Activated T-cell treated with anti-CD3 and anti-CD28 coated beads, Interleukin-2, amount 50 U/mL, for 24 hours (primary cell): ENCODE results near the gene CAP2.
"Not testable (repeated sequence)": the region's sequence is repeated elsewhere in the genome, so short reads cannot be mapped to it uniquely, and the experiment has no call there.

Experiments
- DNase-seq: peaks from one replicate; pipeline ENCODE4 v3.0.0-alpha.2; 2020
- H3K27ac Mint-ChIP-seq: 2 replicates; pipeline ENCODE4 v1.8.0; 2020; ENCODE audit warnings: mild to moderate bottlenecking, mixed read lengths
- H3K27me3 Mint-ChIP-seq: 2 replicates; pipeline ENCODE4 v1.8.0; 2020; ENCODE audit warnings: mixed read lengths
- H3K36me3 Mint-ChIP-seq: 2 replicates; pipeline ENCODE4 v1.8.0; 2020; ENCODE audit warnings: low read depth, mixed read lengths
- H3K4me1 Mint-ChIP-seq: 2 replicates; pipeline ENCODE4 v1.8.0; 2020; ENCODE audit warnings: low read depth, mixed read lengths
- H3K4me3 Mint-ChIP-seq: 2 replicates; pipeline ENCODE4 v1.8.0; 2020; ENCODE audit warnings: mild to moderate bottlenecking, moderate library complexity, mixed read lengths
- H3K9me3 Mint-ChIP-seq: 2 replicates; pipeline ENCODE4 v1.8.0; 2020; ENCODE audit warnings: mixed read lengths

CAP2 gene

GRCh38 chr6:17415321-17415720 lies 21.9 kb downstream of the CAP2 start:
- Mint-ChIP-seq H3K27me3 (peaks cover 18% of the 10 kb centered on the region), H3K27ac (no peak overlapping the region), H3K36me3 (no peaks in the 10 kb centered on the region), H3K4me1 (no peaks in the 10 kb centered on the region), H3K4me3 (no peak overlapping the region), H3K9me3 (no peaks in the 10 kb centered on the region)
- DNase-seq = no peak

GRCh38 chr6:17416806-17417205 lies 23.4 kb downstream of the CAP2 start:
- H3K27ac Mint-ChIP-seq = no peak overlapping the region
- DNase-seq = no peak
- H3K27me3 Mint-ChIP-seq = peaks cover 18% of the 10 kb centered on the region
- no peaks in the 10 kb centered on the region for H3K4me1 Mint-ChIP-seq
- no peaks in the 10 kb centered on the region for H3K36me3 Mint-ChIP-seq
- H3K4me3 Mint-ChIP-seq = no peak overlapping the region
- H3K9me3 Mint-ChIP-seq = no peaks in the 10 kb centered on the region

GRCh38 chr6:17417817-17418216 lies 24.4 kb downstream of the CAP2 start:
- Mint-ChIP-seq H3K27ac (no peak overlapping the region), H3K27me3 (peaks cover 16% of the 10 kb centered on the region), H3K9me3 (no peaks in the 10 kb centered on the region), H3K4me1 (no peaks in the 10 kb centered on the region), H3K4me3 (no peak overlapping the region), H3K36me3 (no peaks in the 10 kb centered on the region)
- no peak for DNase-seq

GRCh38 chr6:17418281-17419188 lies 25.1 kb downstream of the CAP2 start:
- no peak for DNase-seq
- H3K27me3 Mint-ChIP-seq = peaks cover 14% of the 10 kb centered on the region
- H3K36me3 Mint-ChIP-seq = no peaks in the 10 kb centered on the region

GRCh38 chr6:17419189-17419575 lies 25.8 kb downstream of the CAP2 start:
- Mint-ChIP-seq H3K27ac (no peak overlapping the region), H3K4me1 (no peaks in the 10 kb centered on the region), H3K9me3 (no peaks in the 10 kb centered on the region)

More at GRCh38 chr6:17418281-17419188, 25.1 kb downstream of the CAP2 start:
- Mint-ChIP-seq H3K4me3 (no peak overlapping the region), H3K4me1 (no peaks in the 10 kb centered on the region), H3K9me3 (no peaks in the 10 kb centered on the region), H3K27ac (no peak overlapping the region)

GRCh38 chr6:17420368-17420767 lies 27.0 kb downstream of the CAP2 start:
- no peaks in the 10 kb centered on the region for H3K9me3 Mint-ChIP-seq
- no peaks in the 10 kb centered on the region for H3K36me3 Mint-ChIP-seq
- H3K4me3 Mint-ChIP-seq = no peak overlapping the region
- DNase-seq = no peak
- no peak overlapping the region for H3K27ac Mint-ChIP-seq
- no peaks in the 10 kb centered on the region for H3K4me1 Mint-ChIP-seq
- peaks cover 12% of the 10 kb centered on the region for H3K27me3 Mint-ChIP-seq

More at GRCh38 chr6:17419189-17419575, 25.8 kb downstream of the CAP2 start:
- DNase-seq = no peak
- peaks cover 14% of the 10 kb centered on the region for H3K27me3 Mint-ChIP-seq
- no peak overlapping the region for H3K4me3 Mint-ChIP-seq
- no peaks in the 10 kb centered on the region for H3K36me3 Mint-ChIP-seq

GRCh38 chr6:17421406-17421805 lies 28.0 kb downstream of the CAP2 start:
- Mint-ChIP-seq H3K27me3 (peaks cover 18% of the 10 kb centered on the region), H3K4me3 (no peak overlapping the region), H3K27ac (no peak overlapping the region), H3K4me1 (no peaks in the 10 kb centered on the region), H3K36me3 (no peaks in the 10 kb centered on the region), H3K9me3 (no peaks in the 10 kb centered on the region)
- DNase-seq = no peak

GRCh38 chr6:17423026-17423425 lies 29.6 kb downstream of the CAP2 start:
- Mint-ChIP-seq H3K36me3 (no peaks in the 10 kb centered on the region), H3K27me3 (peaks cover 23% of the 10 kb centered on the region), H3K9me3 (no peaks in the 10 kb centered on the region), H3K4me1 (no peaks in the 10 kb centered on the region), H3K27ac (no peak overlapping the region), H3K4me3 (no peak overlapping the region)
- DNase-seq = no peak

- Mint-ChIP-seq H3K4me3 (no peak overlapping the region), H3K36me3 (no peaks in the 10 kb centered on the region), H3K27ac (no peak overlapping the region), H3K4me1 (no peaks in the 10 kb centered on the region), H3K9me3 (no peaks in the 10 kb centered on the region), H3K27me3 (peaks cover 17% of the 10 kb centered on the region)
- no peak for DNase-seq
Measured at GRCh38 chr6:17427062-17427461, 33.7 kb downstream of the CAP2 start.

GRCh38 chr6:17427617-17428016 lies 34.2 kb downstream of the CAP2 start:
- H3K4me3 Mint-ChIP-seq = no peak overlapping the region
- peaks cover 17% of the 10 kb centered on the region for H3K27me3 Mint-ChIP-seq
- no peaks in the 10 kb centered on the region for H3K4me1 Mint-ChIP-seq
- H3K9me3 Mint-ChIP-seq = no peaks in the 10 kb centered on the region
- H3K36me3 Mint-ChIP-seq = no peaks in the 10 kb centered on the region
- no peak for DNase-seq
- no peak overlapping the region for H3K27ac Mint-ChIP-seq

GRCh38 chr6:17428595-17429120 lies 35.3 kb downstream of the CAP2 start:
- not testable (repeated sequence) for H3K36me3 Mint-ChIP-seq, H3K4me3 Mint-ChIP-seq, H3K27ac Mint-ChIP-seq, H3K4me1 Mint-ChIP-seq, H3K9me3 Mint-ChIP-seq, DNase-seq
- peaks cover 17% of the 10 kb centered on the region for H3K27me3 Mint-ChIP-seq

- H3K9me3 Mint-ChIP-seq = no peaks in the 10 kb centered on the region
- H3K27ac Mint-ChIP-seq = no peak overlapping the region
- peaks cover 17% of the 10 kb centered on the region for H3K27me3 Mint-ChIP-seq
- no peak for DNase-seq
- H3K4me1 Mint-ChIP-seq = no peaks in the 10 kb centered on the region
- no peak overlapping the region for H3K4me3 Mint-ChIP-seq
- H3K36me3 Mint-ChIP-seq = no peaks in the 10 kb centered on the region
Measured at GRCh38 chr6:17429383-17430061, 36.1 kb downstream of the CAP2 start.

GRCh38 chr6:17431581-17431980 lies 38.2 kb downstream of the CAP2 start:
- H3K27me3 Mint-ChIP-seq = peaks cover 10% of the 10 kb centered on the region
- no peak for DNase-seq
- no peak overlapping the region for H3K27ac Mint-ChIP-seq
- no peak overlapping the region for H3K4me3 Mint-ChIP-seq
- H3K4me1 Mint-ChIP-seq = no peaks in the 10 kb centered on the region
- no peaks in the 10 kb centered on the region for H3K9me3 Mint-ChIP-seq
- H3K36me3 Mint-ChIP-seq = no peaks in the 10 kb centered on the region

- H3K27me3 Mint-ChIP-seq = peaks cover 4% of the 10 kb centered on the region
- no peak overlapping the region for H3K4me3 Mint-ChIP-seq
- H3K27ac Mint-ChIP-seq = no peak overlapping the region
- H3K9me3 Mint-ChIP-seq = no peaks in the 10 kb centered on the region
- H3K36me3 Mint-ChIP-seq = no peaks in the 10 kb centered on the region
- no peak for DNase-seq
- H3K4me1 Mint-ChIP-seq = no peaks in the 10 kb centered on the region
Measured at GRCh38 chr6:17432356-17432755, 39.0 kb downstream of the CAP2 start.
